Occipital lobe (tissue), 2 donors: ENCODE data around the gene PCDHB2. TPM values are rescaled to one million over a fixed set of nuclear protein-coding genes. Genes with fewer than 3 reads are reported as not detected.
"Not testable (repeated sequence)": the region's sequence is repeated elsewhere in the genome, so short reads cannot be mapped to it uniquely, and the experiment has no call there.

ENCODE experiments used
- DNase-seq: peaks from one replicate; lab custom pipeline; 2025; lab: John Stamatoyannopoulos, UW
- total RNA-seq: library from RNA; depleted of rRNA; stranded (reverse); fragments of >200 nt; gene quantifications from one replicate; pipeline ENCODE4 v1.2.3, GENCODE V29; 2014

Gene PCDHB2
- 14.2 TPM for total RNA-seq

GRCh38 chr5:141094481-141095262 is at the start of gene PCDHB2:
PCDHB2 (plus strand) TSS chr5:141094615; CDS start chr5:141094791, 176 bp downstream.
- DNase-seq, result no peak

GRCh38 chr5:141050622-141051520 is 43.5 kb upstream of the PCDHB2 start, which contains the start of gene PCDHB1:
PCDHB1 (plus strand) TSS chr5:141051374; CDS start chr5:141051471, 97 bp downstream.
- no peak for DNase-seq

GRCh38 chr5:141051521-141051866 is 42.9 kb upstream of the PCDHB2 start:
- no peak for DNase-seq

GRCh38 chr5:141077826-141078225 is 16.6 kb upstream of the PCDHB2 start:
- DNase-seq, result no peak

GRCh38 chr5:141082228-141082627 is 12.2 kb upstream of the PCDHB2 start:
- DNase-seq, result no peak

GRCh38 chr5:141084487-141084989 is 9.9 kb upstream of the PCDHB2 start:
- DNase-seq, result peak; percentile 6

- DNase-seq, result no peak
Measured at GRCh38 chr5:141095263-141095641, 837 bp downstream of the PCDHB2 start.

GRCh38 chr5:141096181-141096580 is 1.8 kb downstream of the PCDHB2 start:
- not testable (repeated sequence) for DNase-seq

GRCh38 chr5:141096586-141096985 is 2.2 kb downstream of the PCDHB2 start:
- DNase-seq, result not testable (repeated sequence)

- no peak for DNase-seq
Measured at GRCh38 chr5:141100243-141100805, 5.9 kb downstream of the PCDHB2 start, which contains the start of gene PCDHB3. PCDHB3 (plus strand) TSS chr5:141100473; CDS start chr5:141100650, 177 bp downstream.

- DNase-seq, result no peak
Measured at GRCh38 chr5:141101059-141101458, 6.6 kb downstream of the PCDHB2 start.

GRCh38 chr5:141102070-141102469 is 7.7 kb downstream of the PCDHB2 start:
- DNase-seq, result not testable (repeated sequence)

- DNase-seq, result not testable (repeated sequence)
Measured at GRCh38 chr5:141102471-141102870, 8.1 kb downstream of the PCDHB2 start.

GRCh38 chr5:141105350-141105749 is 10.9 kb downstream of the PCDHB2 start:
- no peak for DNase-seq

- DNase-seq, result no peak
Measured at GRCh38 chr5:141119250-141119649, 24.8 kb downstream of the PCDHB2 start.

GRCh38 chr5:141121563-141121962 is 27.1 kb downstream of the PCDHB2 start, which contains the start of gene PCDHB4:
PCDHB4 (plus strand) TSS chr5:141121818; CDS start chr5:141121999, 181 bp downstream.
- no peak for DNase-seq

- DNase-seq, result no peak
Measured at GRCh38 chr5:141121985-141122384, 27.6 kb downstream of the PCDHB2 start.

GRCh38 chr5:141123396-141124135 is 29.2 kb downstream of the PCDHB2 start:
- not testable (repeated sequence) for DNase-seq

GRCh38 chr5:141127305-141127704 is 32.9 kb downstream of the PCDHB2 start:
- DNase-seq, result no peak

GRCh38 chr5:141135030-141135717 is 40.8 kb downstream of the PCDHB2 start, which contains the start of gene PCDHB5:
PCDHB5 (plus strand) TSS chr5:141135206; CDS start chr5:141135435, 229 bp downstream.
- DNase-seq, result no peak
